NOMO-1 treated with DMSO at 0.1 percent for 48 hours (cell line): Measurements from ENCODE around the gene TAF11L2.
"Not testable (repeated sequence)": the region's sequence is repeated elsewhere in the genome, so short reads cannot be mapped to it uniquely, and the experiment has no call there.

Source experiments
- DNase-seq: peaks from one replicate; lab custom pipeline; 2025; ENCODE audit not compliant: unreplicated experiment; lab: John Stamatoyannopoulos, UW

The TAF11L2 gene

GRCh38 chr5:17497931-17498330 is at the start of gene TAF11L2:
TAF11L2 (plus strand) TSS chr5:17498231.
- not testable (repeated sequence) for DNase-seq

- DNase-seq, result no peak
These were observed 49.2 kb upstream of the TAF11L2 start for GRCh38 chr5:17448877-17449276.

GRCh38 chr5:17452936-17453335 is 45.1 kb upstream of the TAF11L2 start:
- no peak for DNase-seq

GRCh38 chr5:17455942-17456341 is 42.1 kb upstream of the TAF11L2 start:
- DNase-seq, result peak; percentile 87

- DNase-seq, result no peak
These were observed 36.2 kb upstream of the TAF11L2 start for GRCh38 chr5:17461793-17462192.

- DNase-seq, result no peak
These were observed 34.4 kb upstream of the TAF11L2 start for GRCh38 chr5:17463653-17464052.

- no peak for DNase-seq
These were observed 28.0 kb upstream of the TAF11L2 start for GRCh38 chr5:17470064-17470463.

GRCh38 chr5:17475064-17475463 is 23.0 kb upstream of the TAF11L2 start:
- not testable (repeated sequence) for DNase-seq

GRCh38 chr5:17477043-17477442 is 21.0 kb upstream of the TAF11L2 start:
- no peak for DNase-seq

- DNase-seq, result no peak
These were observed 20.3 kb upstream of the TAF11L2 start for GRCh38 chr5:17477573-17478265.

GRCh38 chr5:17481378-17481777 is 16.7 kb upstream of the TAF11L2 start:
- DNase-seq, result no peak

GRCh38 chr5:17482790-17483189 is 15.2 kb upstream of the TAF11L2 start:
- no peak for DNase-seq

GRCh38 chr5:17486464-17487173 is 11.4 kb upstream of the TAF11L2 start:
- peak; percentile 44 for DNase-seq

- no peak for DNase-seq
These were observed 10.9 kb upstream of the TAF11L2 start for GRCh38 chr5:17487174-17487512.

GRCh38 chr5:17491257-17491656 is 6.8 kb upstream of the TAF11L2 start:
- DNase-seq, result not testable (repeated sequence)

GRCh38 chr5:17492770-17493169 is 5.3 kb upstream of the TAF11L2 start:
- DNase-seq, result no peak

GRCh38 chr5:17497446-17497845 is 585 bp upstream of the TAF11L2 start:
- DNase-seq, result no peak

- no peak for DNase-seq
These were observed 13.8 kb downstream of the TAF11L2 start for GRCh38 chr5:17511775-17512325.

GRCh38 chr5:17517526-17517925 is 19.5 kb downstream of the TAF11L2 start:
- not testable (repeated sequence) for DNase-seq

GRCh38 chr5:17518067-17518466 is 20.0 kb downstream of the TAF11L2 start, which contains the start of gene TAF11L3:
TAF11L3 (plus strand) TSS chr5:17518367.
- not testable (repeated sequence) for DNase-seq

GRCh38 chr5:17519508-17519907 is 21.5 kb downstream of the TAF11L2 start:
- DNase-seq, result not testable (repeated sequence)

GRCh38 chr5:17521501-17521900 is 23.5 kb downstream of the TAF11L2 start, which contains the start of gene TAF11L4:
TAF11L4 (plus strand) TSS chr5:17521801.
- DNase-seq, result not testable (repeated sequence)
